Esophagus muscularis mucosa (tissue), 4 donors: ENCODE data around the gene USP6. TPM values are rescaled to one million over a fixed set of nuclear protein-coding genes. Genes with fewer than 3 reads are reported as not detected.
A peak's percentile ranks its signal among the peaks of the same experiment; 100 is the strongest.
"Not testable (repeated sequence)": the region's sequence is repeated elsewhere in the genome, so short reads cannot be mapped to it uniquely, and the experiment has no call there.

ENCODE experiments used
- DNase-seq: peaks from one replicate; pipeline ENCODE4 v3.0.0-alpha.2; 2017; ENCODE audit errors: extremely low spot score
- H3K27ac ChIP-seq, 4 donors: fragments of 200-600 bp; sonication (generic); replicated peaks in 1 of 4; 1 replicate in 3 of 4; 2 replicates in 1 of 4; pipeline ENCODE4 v1.5.1; 2016 to 2019; ENCODE audit warnings: mild to moderate bottlenecking in 1 of 4
- H3K27me3 ChIP-seq, 4 donors: fragments of 200-600 bp; sonication (generic); one replicate each; pipeline versions ENCODE4 v1.5.1 to v1.6.0; 2016 to 2019
- H3K36me3 ChIP-seq, 4 donors: fragments of 200-600 bp; sonication (generic); one replicate each; pipeline ENCODE4 v1.5.1; 2016 to 2019
- H3K4me1 ChIP-seq, 4 donors: fragments of 200-600 bp; sonication (generic); one replicate each; pipeline ENCODE4 v1.5.1; 2016 to 2019
- H3K4me3 ChIP-seq, 4 donors: fragments of 200-600 bp; sonication (generic); 1 replicate in 2 of 4; 2 replicates in 2 of 4; pipeline ENCODE4 v1.5.1; 2016 to 2019; ENCODE audit warnings: mild to moderate bottlenecking in 4 of 4, moderate library complexity in 1 of 4
- H3K9me3 ChIP-seq, 4 donors: fragments of 200-600 bp; sonication (generic); 1 replicate in 3 of 4; 2 replicates in 1 of 4; pipeline ENCODE4 v1.5.1; 2016 to 2019
- CTCF ChIP-seq, 3 experiments: fragments of 200-600 bp in 2 of 3; fragments of 450-650 bp in 1 of 3; sonication (generic) in 2 of 3; IDR thresholded peaks; one replicate each; pipeline ENCODE4 v1.5.1; 2017 to 2019; ENCODE audit warnings: antibody characterized with exemption in 3 of 3, mild to moderate bottlenecking in 2 of 3, moderate library complexity in 1 of 3
- EP300 ChIP-seq: sonication (generic); formaldehyde crosslinking; IDR thresholded peaks from one replicate; pipeline ENCODE4 v1.6.1; 2017; ENCODE audit warnings: antibody characterized with exemption
- POLR2A ChIP-seq: fragments of 450-650 bp; IDR thresholded peaks from one replicate; pipeline ENCODE4 v1.6.1; 2017; ENCODE audit warnings: antibody characterized with exemption, moderate library complexity, mild to moderate bottlenecking, low read depth
- POLR2AphosphoS5 ChIP-seq, 2 donors: sonication (generic); formaldehyde crosslinking; IDR thresholded peaks; one replicate each; pipeline ENCODE4 v1.6.1; 2017; ENCODE audit warnings: antibody characterized with exemption in 2 of 2
- WGBS: methylation state at CpG from one replicate; pipeline ENCODE4 v1.1.5; 2018; 5-methylcytosine and 5-hydroxymethylcytosine counted together
- intact Hi-C: fragments of 100-400 bp; cut with DNase I; formaldehyde crosslinking; loops from one replicate; pipeline ENCODE4 v1.15.1; 2023
- total RNA-seq, 4 donors: library from RNA; depleted of rRNA; stranded (reverse); fragments of >200 nt; gene quantifications; one replicate each; pipeline versions ENCODE4 v1.1.0 to v1.2.1, GENCODE V29; 2016

The USP6 gene
- total RNA-seq, 4 donors from 2014 or later: 0.06 to 2.9 (median 0.33) TPM; not detected in 1

GRCh38 chr17:5110816-5111215 is 5.0 kb upstream of the USP6 start:
- peak overlapping the region; percentile 72 to 79 (median 76) for H3K4me3 ChIP-seq
- no peak for DNase-seq
- peaks cover 3 to 16% (median 7%) of the 10 kb centered on the region in 4 donors for H3K27me3 ChIP-seq
- 32% methylated on average over 8 of the region's 8 CpGs for WGBS
- no peak for TF ChIP-seq POLR2AphosphoS5 (IDR thresholded peaks at IDR 0.05)
- no peak for TF ChIP-seq POLR2A
- TF ChIP-seq EP300: no peak
- TF ChIP-seq CTCF (IDR thresholded peaks at IDR 0.05): no peak
- H3K9me3 ChIP-seq: no peaks in the 10 kb centered on the region
- H3K36me3 ChIP-seq: peaks cover 12 to 42% (median 31%) of the 10 kb centered on the region in 4 donors
- intact Hi-C loops: no loop called here
- peaks cover 7 to 27% (median 23%) of the 10 kb centered on the region in 4 donors for H3K4me1 ChIP-seq
- H3K27ac ChIP-seq: peak overlapping the region in 2 of 4 donors; percentile 80 to 82

- DNase-seq: peak; percentile 97
- Histone ChIP-seq H3K4me1 (peaks cover 7 to 32% (median 28%) of the 10 kb centered on the region in 4 donors), H3K9me3 (no peaks in the 10 kb centered on the region), H3K27me3 (peaks cover 4 to 24% (median 14%) of the 10 kb centered on the region in 4 donors), H3K36me3 (peaks cover 12 to 35% (median 24%) of the 10 kb centered on the region in 4 donors), H3K4me3 (peak within 1 kb of the TSS; percentile 72 to 79 (median 76)), H3K27ac (peak within 1 kb of the TSS; percentile 80 to 82 (median 82))
- TF ChIP-seq CTCF (IDR thresholded peaks at IDR 0.05) (peak in 1 of 3 experiments; percentile 37), POLR2A (no peak), POLR2AphosphoS5 (IDR thresholded peaks at IDR 0.05) (peak; percentile 87 to 95)
- intact Hi-C loops: no loop called here
- 0% methylated on average over 34 of the region's 69 CpGs for WGBS
These were observed 4.2 kb upstream of the USP6 start, which contains the start of gene ZNF232 for GRCh38 chr17:5111402-5112204. TSS of gene ZNF232 (minus strand) at chr17:5111878. CDS start at chr17:5111822, 56 bp downstream.

- no peak for TF ChIP-seq POLR2A
- TF ChIP-seq CTCF (IDR thresholded peaks at IDR 0.05): no peak
- no peak for TF ChIP-seq EP300
- TF ChIP-seq POLR2AphosphoS5 (IDR thresholded peaks at IDR 0.05): no peak
- peaks cover 4 to 74% (median 22%) of the 10 kb centered on the region in 4 donors for H3K27me3 ChIP-seq
- H3K36me3 ChIP-seq: peaks cover 0 to 6% (median 1%) of the 10 kb centered on the region in 4 donors
- H3K4me1 ChIP-seq: peaks cover 9 to 29% (median 21%) of the 10 kb centered on the region in 4 donors
- H3K9me3 ChIP-seq: peaks cover 0 to 7% (median 0%) of the 10 kb centered on the region in 4 donors
- WGBS: 81% methylated on average over 5 of the region's 6 CpGs
- H3K27ac ChIP-seq: no peak overlapping the region
- no peak overlapping the region for H3K4me3 ChIP-seq
- no peak for DNase-seq
- intact Hi-C loops: no loop called here
These were observed 2.4 kb downstream of the USP6 start for GRCh38 chr17:5118219-5118618.

- Histone ChIP-seq H3K4me1 (peaks cover 9 to 33% (median 25%) of the 10 kb centered on the region in 4 donors), H3K9me3 (peaks cover 0 to 7% (median 0%) of the 10 kb centered on the region in 4 donors), H3K4me3 (no peak overlapping the region), H3K27ac (no peak overlapping the region), H3K27me3 (peaks cover 4 to 83% (median 20%) of the 10 kb centered on the region in 4 donors), H3K36me3 (no peaks in the 10 kb centered on the region)
- no peak for DNase-seq
- TF ChIP-seq POLR2AphosphoS5 (IDR thresholded peaks at IDR 0.05) (no peak), EP300 (no peak), POLR2A (no peak), CTCF (IDR thresholded peaks at IDR 0.05) (no peak)
- WGBS: 82% methylated on average over 7 of the region's 7 CpGs
- intact Hi-C loops: no loop called here
These were observed 4.2 kb downstream of the USP6 start for GRCh38 chr17:5120036-5120435.

- DNase-seq, H3K9me3 ChIP-seq, intact Hi-C loops, H3K4me3 ChIP-seq, H3K27ac ChIP-seq, H3K36me3 ChIP-seq: not testable (repeated sequence)
- WGBS: 81% methylated on average over 4 of the region's 6 CpGs
- peaks cover 9 to 30% (median 25%) of the 10 kb centered on the region in 4 donors for H3K4me1 ChIP-seq
- H3K27me3 ChIP-seq: peaks cover 3 to 77% (median 16%) of the 10 kb centered on the region in 4 donors
These were observed 4.8 kb downstream of the USP6 start for GRCh38 chr17:5120436-5121185.
